ENCODE data around the gene KRTAP10-12.

DNA sequence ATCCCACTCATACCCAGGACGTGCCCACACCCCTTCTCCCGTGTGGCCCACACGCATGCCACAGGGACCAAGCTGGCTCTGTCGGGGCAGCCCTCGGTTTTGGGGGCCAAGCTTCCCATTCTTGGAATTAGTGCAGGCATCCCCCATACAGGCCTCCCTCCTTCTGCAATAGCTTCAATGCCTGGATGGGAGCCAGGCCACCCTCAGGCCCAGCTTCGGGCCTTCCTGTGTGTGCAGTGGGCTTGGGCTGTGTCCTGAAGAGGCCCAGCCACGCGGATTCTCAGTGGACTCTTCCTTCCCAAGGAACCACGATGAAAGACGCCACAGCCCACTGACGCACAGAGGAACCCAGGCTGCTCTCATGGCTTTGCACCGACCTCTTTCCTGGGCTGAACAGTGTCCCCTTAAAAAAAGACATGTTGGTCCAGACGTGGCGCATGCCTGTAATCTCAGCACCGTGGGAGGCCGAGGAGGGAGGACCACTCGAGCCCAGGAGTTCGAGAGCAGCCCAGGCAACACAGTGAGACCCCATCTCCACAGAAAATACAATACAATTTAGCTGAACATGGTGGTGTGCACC, 47.4 kb upstream of the KRTAP10-12 start:
- no peak for TF ChIP-seq POLR2AphosphoS5 (IDR thresholded peaks at IDR 0.05; ENCODE audit: low read depth, low read length)
- TF ChIP-seq, protein P1, sequence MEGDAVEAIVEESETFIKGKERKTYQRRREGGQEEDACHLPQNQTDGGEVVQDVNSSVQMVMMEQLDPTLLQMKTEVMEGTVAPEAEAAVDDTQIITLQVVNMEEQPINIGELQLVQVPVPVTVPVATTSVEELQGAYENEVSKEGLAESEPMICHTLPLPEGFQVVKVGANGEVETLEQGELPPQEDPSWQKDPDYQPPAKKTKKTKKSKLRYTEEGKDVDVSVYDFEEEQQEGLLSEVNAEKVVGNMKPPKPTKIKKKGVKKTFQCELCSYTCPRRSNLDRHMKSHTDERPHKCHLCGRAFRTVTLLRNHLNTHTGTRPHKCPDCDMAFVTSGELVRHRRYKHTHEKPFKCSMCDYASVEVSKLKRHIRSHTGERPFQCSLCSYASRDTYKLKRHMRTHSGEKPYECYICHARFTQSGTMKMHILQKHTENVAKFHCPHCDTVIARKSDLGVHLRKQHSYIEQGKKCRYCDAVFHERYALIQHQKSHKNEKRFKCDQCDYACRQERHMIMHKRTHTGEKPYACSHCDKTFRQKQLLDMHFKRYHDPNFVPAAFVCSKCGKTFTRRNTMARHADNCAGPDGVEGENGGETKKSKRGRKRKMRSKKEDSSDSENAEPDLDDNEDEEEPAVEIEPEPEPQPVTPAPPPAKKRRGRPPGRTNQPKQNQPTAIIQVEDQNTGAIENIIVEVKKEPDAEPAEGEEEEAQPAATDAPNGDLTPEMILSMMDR (IDR thresholded peaks at IDR 0.05), result no peak
- TF ChIP-seq MXI1 (IDR thresholded peaks at IDR 0.05; ENCODE audit: low read depth, low read length), result no peak
- TF ChIP-seq, protein P2, sequence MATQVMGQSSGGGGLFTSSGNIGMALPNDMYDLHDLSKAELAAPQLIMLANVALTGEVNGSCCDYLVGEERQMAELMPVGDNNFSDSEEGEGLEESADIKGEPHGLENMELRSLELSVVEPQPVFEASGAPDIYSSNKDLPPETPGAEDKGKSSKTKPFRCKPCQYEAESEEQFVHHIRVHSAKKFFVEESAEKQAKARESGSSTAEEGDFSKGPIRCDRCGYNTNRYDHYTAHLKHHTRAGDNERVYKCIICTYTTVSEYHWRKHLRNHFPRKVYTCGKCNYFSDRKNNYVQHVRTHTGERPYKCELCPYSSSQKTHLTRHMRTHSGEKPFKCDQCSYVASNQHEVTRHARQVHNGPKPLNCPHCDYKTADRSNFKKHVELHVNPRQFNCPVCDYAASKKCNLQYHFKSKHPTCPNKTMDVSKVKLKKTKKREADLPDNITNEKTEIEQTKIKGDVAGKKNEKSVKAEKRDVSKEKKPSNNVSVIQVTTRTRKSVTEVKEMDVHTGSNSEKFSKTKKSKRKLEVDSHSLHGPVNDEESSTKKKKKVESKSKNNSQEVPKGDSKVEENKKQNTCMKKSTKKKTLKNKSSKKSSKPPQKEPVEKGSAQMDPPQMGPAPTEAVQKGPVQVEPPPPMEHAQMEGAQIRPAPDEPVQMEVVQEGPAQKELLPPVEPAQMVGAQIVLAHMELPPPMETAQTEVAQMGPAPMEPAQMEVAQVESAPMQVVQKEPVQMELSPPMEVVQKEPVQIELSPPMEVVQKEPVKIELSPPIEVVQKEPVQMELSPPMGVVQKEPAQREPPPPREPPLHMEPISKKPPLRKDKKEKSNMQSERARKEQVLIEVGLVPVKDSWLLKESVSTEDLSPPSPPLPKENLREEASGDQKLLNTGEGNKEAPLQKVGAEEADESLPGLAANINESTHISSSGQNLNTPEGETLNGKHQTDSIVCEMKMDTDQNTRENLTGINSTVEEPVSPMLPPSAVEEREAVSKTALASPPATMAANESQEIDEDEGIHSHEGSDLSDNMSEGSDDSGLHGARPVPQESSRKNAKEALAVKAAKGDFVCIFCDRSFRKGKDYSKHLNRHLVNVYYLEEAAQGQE (IDR thresholded peaks at IDR 0.05; ENCODE audit: low read depth, low read length), result no peak
- TF ChIP-seq GABPA (IDR thresholded peaks at IDR 0.05; ENCODE audit: low read depth), result no peak
- TF ChIP-seq, protein P3, sequence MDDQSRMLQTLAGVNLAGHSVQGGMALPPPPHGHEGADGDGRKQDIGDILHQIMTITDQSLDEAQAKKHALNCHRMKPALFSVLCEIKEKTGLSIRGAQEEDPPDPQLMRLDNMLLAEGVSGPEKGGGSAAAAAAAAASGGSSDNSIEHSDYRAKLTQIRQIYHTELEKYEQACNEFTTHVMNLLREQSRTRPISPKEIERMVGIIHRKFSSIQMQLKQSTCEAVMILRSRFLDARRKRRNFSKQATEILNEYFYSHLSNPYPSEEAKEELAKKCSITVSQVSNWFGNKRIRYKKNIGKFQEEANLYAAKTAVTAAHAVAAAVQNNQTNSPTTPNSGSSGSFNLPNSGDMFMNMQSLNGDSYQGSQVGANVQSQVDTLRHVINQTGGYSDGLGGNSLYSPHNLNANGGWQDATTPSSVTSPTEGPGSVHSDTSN (IDR thresholded peaks at IDR 0.05), result no peak
- no peak for TF ChIP-seq EP300 (IDR thresholded peaks at IDR 0.05; ENCODE audit: borderline replicate concordance in 1 of 2, low read depth in 1 of 2, low read length in 1 of 2)
- TF ChIP-seq TCF12 (IDR thresholded peaks at IDR 0.05), result no peak
- no peak for TF ChIP-seq RAD21 (IDR thresholded peaks at IDR 0.05; ENCODE audit: low read length)
- TF ChIP-seq NRF1 (IDR thresholded peaks at IDR 0.05; ENCODE audit: low read depth, low read length), result no peak
- TF ChIP-seq FOXM1 (IDR thresholded peaks at IDR 0.05; ENCODE audit: low read depth), result no peak
- no peak for TF ChIP-seq SMC3 (IDR thresholded peaks at IDR 0.05; ENCODE audit: low read depth, low read length)
- TF ChIP-seq RFX5 (IDR thresholded peaks at IDR 0.05; ENCODE audit: low read length), result no peak

All from SK-N-SH (cell line).